ENCODE data around the gene FAM9B.

Gene FAM9B

DNA sequence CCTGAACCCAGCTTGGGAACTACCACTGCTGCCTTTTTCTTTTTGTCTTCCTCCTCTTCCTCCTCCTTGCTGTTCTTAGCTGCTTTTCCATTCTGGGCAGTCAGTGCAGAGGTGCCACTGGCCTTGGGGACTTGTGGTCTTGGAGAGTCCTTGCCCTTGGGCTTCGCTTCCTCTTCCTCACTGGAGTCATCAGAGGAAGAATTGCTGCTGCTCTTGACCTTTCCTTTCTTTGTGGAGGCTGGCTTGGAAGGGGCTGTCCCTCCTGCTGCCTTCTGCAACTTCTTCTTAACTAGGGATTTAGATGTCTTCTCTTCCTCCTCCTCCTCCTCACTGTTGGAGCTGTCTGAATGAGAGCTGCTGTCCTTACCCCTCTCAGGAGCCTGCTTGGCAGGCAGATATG lies 53.2 kb downstream of the FAM9B start:
- no peak for DNase-seq (ENCODE audit: low read depth in 2 of 2)

All from stimulated activated CD8-positive, alpha-beta memory T cell treated with anti-CD3 and anti-CD28 coated beads, Interleukin-2, amount 100 ng/mL, for 48 hours (primary cell).